NT2/D1 (cell line): ENCODE measurements around the gene LYZL1.

Source experiments
- YY1 ChIP-seq: IDR thresholded peaks from 2 replicates; pipeline ENCODE4 v1.6.1; 2011; ENCODE audit not compliant: insufficient read length, insufficient read depth
- ZNF274 ChIP-seq: IDR thresholded peaks from 2 replicates; pipeline ENCODE4 v1.6.1; 2011; ENCODE audit warnings: mild to moderate bottlenecking, low read depth, low read length

- TF ChIP-seq ZNF274 (no peak), YY1 (no peak)
Observed at GRCh38 chr10:29322918-29323317, 34.0 kb downstream of the LYZL1 start.
